ENCODE data around the gene GDF15. TPM values are rescaled to one million over a fixed set of nuclear protein-coding genes. Genes with fewer than 3 reads are reported as not detected.

Gene GDF15
- total RNA-seq, 1 experiment from 2014 or later, result 13.1 TPM

Other genes with a start within 250 kb of the GDF15 start
- gene PIK3R2, start 233.0 kb upstream of the GDF15 start, total RNA-seq (2014; rRNA removed; shearing (Covaris generic); ENCODE audit: low replicate concordance), result 4.2 and 13.2 TPM in 2 replicates
- gene IFI30, start 212.3 kb upstream of the GDF15 start, total RNA-seq (2014; rRNA removed; shearing (Covaris generic); ENCODE audit: low replicate concordance), result 1.0 TPM in 1 of 2 replicates, not detected in the other
- 8.2 and 29.5 TPM in 2 replicates for gene MPV17L2, start 192.9 kb upstream of the GDF15 start, total RNA-seq (2014; rRNA removed; shearing (Covaris generic); ENCODE audit: low replicate concordance)
- 0.99 TPM in 1 of 2 replicates, not detected in the other for gene RAB3A, start 182.1 kb upstream of the GDF15 start, total RNA-seq (2014; rRNA removed; shearing (Covaris generic); ENCODE audit: low replicate concordance)
- not detected in 2 replicates for gene PDE4C, start 159.7 kb upstream of the GDF15 start, total RNA-seq (2014; rRNA removed; shearing (Covaris generic); ENCODE audit: low replicate concordance)
- gene IQCN, start 111.7 kb upstream of the GDF15 start, total RNA-seq (2014; rRNA removed; shearing (Covaris generic); ENCODE audit: low replicate concordance), result 0.03 and 0.05 TPM in 2 replicates
- gene JUND, start 104.5 kb upstream of the GDF15 start, total RNA-seq (2014; rRNA removed; shearing (Covaris generic); ENCODE audit: low replicate concordance), result 85.7 and 102 TPM in 2 replicates
- gene LSM4, start 63.1 kb upstream of the GDF15 start, total RNA-seq (2014; rRNA removed; shearing (Covaris generic); ENCODE audit: low replicate concordance), result 335 and 636 TPM in 2 replicates
- gene PGPEP1, start 45.6 kb upstream of the GDF15 start, total RNA-seq (2014; rRNA removed; shearing (Covaris generic); ENCODE audit: low replicate concordance), result 5.5 and 11.2 TPM in 2 replicates
- not detected in 2 replicates for gene LRRC25, start 11.5 kb downstream of the GDF15 start, total RNA-seq (2014; rRNA removed; shearing (Covaris generic); ENCODE audit: low replicate concordance)
- gene SSBP4, start 33.2 kb downstream of the GDF15 start, total RNA-seq (2014; rRNA removed; shearing (Covaris generic); ENCODE audit: low replicate concordance), result 187 and 203 TPM in 2 replicates
- gene ISYNA1, start 52.0 kb downstream of the GDF15 start, total RNA-seq (2014; rRNA removed; shearing (Covaris generic); ENCODE audit: low replicate concordance), result 0.40 and 4.4 TPM in 2 replicates
- 12.2 and 22.1 TPM in 2 replicates for gene ELL, start 135.9 kb downstream of the GDF15 start, total RNA-seq (2014; rRNA removed; shearing (Covaris generic); ENCODE audit: low replicate concordance)
- 291 and 381 TPM in 2 replicates for gene FKBP8, start 157.4 kb downstream of the GDF15 start, total RNA-seq (2014; rRNA removed; shearing (Covaris generic); ENCODE audit: low replicate concordance)
- gene KXD1, start 171.7 kb downstream of the GDF15 start, total RNA-seq (2014; rRNA removed; shearing (Covaris generic); ENCODE audit: low replicate concordance), result 140 and 145 TPM in 2 replicates
- 457 and 1,435 TPM in 2 replicates for gene UBA52, start 185.7 kb downstream of the GDF15 start, total RNA-seq (2014; rRNA removed; shearing (Covaris generic); ENCODE audit: low replicate concordance)
- 127 and 179 TPM in 2 replicates for gene REX1BD, start 202.6 kb downstream of the GDF15 start, total RNA-seq (2014; rRNA removed; shearing (Covaris generic); ENCODE audit: low replicate concordance)
- gene CRLF1, start 220.6 kb downstream of the GDF15 start, total RNA-seq (2014; rRNA removed; shearing (Covaris generic); ENCODE audit: low replicate concordance), result 6.6 and 16.9 TPM in 2 replicates
- gene TMEM59L, start 226.7 kb downstream of the GDF15 start, total RNA-seq (2014; rRNA removed; shearing (Covaris generic); ENCODE audit: low replicate concordance), result 0.36 TPM in 1 of 2 replicates, not detected in the other

Measured in MG63 (cell line).